GM23338 (cell line): ENCODE results near the gene LDAF1. TPM values are rescaled to one million over a fixed set of nuclear protein-coding genes. Genes with fewer than 3 reads are reported as not detected.

Experiments
- ATAC-seq: fragments of 200-7000 bp; cut with Tn5 transposase; 3 replicates; pipeline ENCODE4 v1.9.1; 2020
- DNase-seq: peaks from one replicate; pipeline ENCODE4 v3.0.0-alpha.2; 2015; ENCODE audit warnings: low spot score
- H2AFZ ChIP-seq: fragments of 200-600 bp; sonication (generic); 2 replicates; pipeline ENCODE4 v1.8.0; 2016; ENCODE audit warnings: antibody characterized with exemption, mild to moderate bottlenecking, moderate library complexity
- H3F3A ChIP-seq: fragments of 200-600 bp; sonication (generic); replicated peaks from 2 replicates; pipeline ENCODE4 v1.8.0; 2017; ENCODE audit warnings: antibody characterized with exemption, mixed run types, low read depth
- H3K27ac ChIP-seq: fragments of 200-600 bp; sonication (generic); 2 replicates; pipeline ENCODE4 v1.6.1; 2016; ENCODE audit warnings: low read depth
- H3K27me3 ChIP-seq: fragments of 200-600 bp; sonication (generic); 2 replicates; pipeline ENCODE4 v1.8.0; 2016; ENCODE audit warnings: mild to moderate bottlenecking, mixed run types, moderate library complexity; ENCODE audit not compliant: insufficient read depth
- H3K36me3 ChIP-seq: fragments of 200-600 bp; sonication (generic); 2 replicates; pipeline ENCODE4 v1.8.0; 2016; ENCODE audit warnings: mild to moderate bottlenecking; ENCODE audit not compliant: insufficient read depth
- H3K4me1 ChIP-seq: fragments of 200-600 bp; sonication (generic); 2 replicates; pipeline ENCODE4 v1.8.0; 2016; ENCODE audit warnings: mild to moderate bottlenecking, moderate library complexity; ENCODE audit not compliant: insufficient read depth
- H3K4me2 ChIP-seq: fragments of 200-600 bp; sonication (generic); 2 replicates; pipeline ENCODE4 v1.7.1; 2017; ENCODE audit warnings: mixed run types
- H3K4me3 ChIP-seq: fragments of 200-600 bp; sonication (generic); 2 replicates; pipeline ENCODE4 v1.6.1; 2016; ENCODE audit warnings: mixed run types
- H3K79me2 ChIP-seq: fragments of 200-600 bp; sonication (generic); replicated peaks from 2 replicates; pipeline ENCODE4 v1.8.0; 2017; ENCODE audit warnings: mild to moderate bottlenecking; ENCODE audit not compliant: insufficient read depth
- H3K9me2 ChIP-seq: fragments of 200-600 bp; sonication (generic); 2 replicates; pipeline ENCODE4 v1.8.0; 2017; ENCODE audit not compliant: insufficient read depth
- H4K20me1 ChIP-seq: fragments of 200-600 bp; sonication (generic); replicated peaks from 2 replicates; pipeline ENCODE4 v1.8.0; 2017; ENCODE audit warnings: mild to moderate bottlenecking; ENCODE audit not compliant: insufficient read depth
- H3K27ac Mint-ChIP-seq: 2 replicates; pipeline ENCODE4 v1.8.0; 2020; ENCODE audit warnings: inconsistent platforms, mild to moderate bottlenecking, moderate library complexity, mixed read lengths
- H3K27me3 Mint-ChIP-seq: 3 replicates; pipeline ENCODE4 v1.8.0; 2022; ENCODE audit warnings: low read depth, mild to moderate bottlenecking, moderate library complexity, mixed read lengths, inconsistent platforms; ENCODE audit not compliant: insufficient read depth, poor library complexity
- H3K36me3 Mint-ChIP-seq: 3 replicates; pipeline ENCODE4 v1.8.0; 2021; ENCODE audit warnings: low read depth, mild to moderate bottlenecking, inconsistent platforms, moderate library complexity, mixed read lengths
- H3K4me1 Mint-ChIP-seq: 3 replicates; pipeline ENCODE4 v1.8.0; 2020; ENCODE audit warnings: mild to moderate bottlenecking, inconsistent platforms, mixed read lengths
- H3K4me3 Mint-ChIP-seq: 3 replicates; pipeline ENCODE4 v1.8.0; 2021; ENCODE audit warnings: moderate library complexity, mild to moderate bottlenecking, inconsistent platforms, mixed read lengths
- H3K9me3 Mint-ChIP-seq: 3 replicates; pipeline ENCODE4 v1.8.0; 2020; ENCODE audit warnings: moderate library complexity, mild to moderate bottlenecking, inconsistent platforms, mixed read lengths
- ETS1 ChIP-seq: IDR thresholded peaks from 2 replicates; pipeline ENCODE4 v1.6.1; 2016; ENCODE audit warnings: antibody characterized with exemption
- EZH2phosphoT487 ChIP-seq: fragments of 200-600 bp; sonication (generic); IDR thresholded peaks from one replicate; pipeline ENCODE4 v1.8.1; 2018; ENCODE audit warnings: antibody characterized with exemption; ENCODE audit not compliant: unreplicated experiment
- JUNB ChIP-seq: IDR thresholded peaks from one replicate; pipeline ENCODE4 v1.6.1; 2016; ENCODE audit warnings: antibody characterized with exemption; ENCODE audit not compliant: unreplicated experiment
- POLR2AphosphoS5 ChIP-seq: IDR thresholded peaks from 2 replicates; pipeline ENCODE4 v1.6.1; 2016; ENCODE audit warnings: antibody characterized with exemption, low read depth
- ZNF331 ChIP-seq: fragments of 250-450 bp; sonication (Bioruptor Pico); IDR thresholded peaks from 2 replicates; pipeline ENCODE4 v1.5.0; 2020; ENCODE audit warnings: low read depth, mild to moderate bottlenecking, moderate library complexity
- ZNF462 ChIP-seq: fragments of 250-450 bp; sonication (Bioruptor Pico); IDR thresholded peaks from 2 replicates; pipeline ENCODE4 v1.5.0; 2020; ENCODE audit warnings: mild to moderate bottlenecking, moderate library complexity
- polyA plus RNA-seq: library from polyadenylated mRNA; unstranded; fragments of >200 nt; fragmentation: Nextera tagmentation; extraction: Ambion mirVana; gene quantifications from 2 replicates; pipeline ENCODE4 v1.2.1, GENCODE V29; 2016
- total RNA-seq: library from RNA; depleted of rRNA; stranded (reverse); fragments of >200 nt; shearing (Covaris generic); gene quantifications from 2 replicates; pipeline ENCODE4 v1.2.3, GENCODE V29; 2014

Gene LDAF1
- total and polyA plus RNA-seq, 2 experiments from 2014 or later: 20.5 to 33.8 TPM

GRCh38 chr16:21120976-21121520, 37.4 kb upstream of the LDAF1 start (continued):
- TF ChIP-seq ZNF462 (CRISPR knock-in tag): no peak

GRCh38 chr16:21125191-21125590, 33.3 kb upstream of the LDAF1 start:
- Histone ChIP-seq H3K4me2 (no peak overlapping the region), H2AFZ (no peak overlapping the region), H3K79me2 (no peaks in the 10 kb centered on the region), H3K27me3 (no peaks in the 10 kb centered on the region), H3F3A (no peaks in the 10 kb centered on the region), H3K36me3 (no peaks in the 10 kb centered on the region), H4K20me1 (no peaks in the 10 kb centered on the region), H3K4me3 (no peak overlapping the region), H3K4me1 (peaks cover 11% of the 10 kb centered on the region), H3K9me2 (peaks cover 5% of the 10 kb centered on the region; the same call in 1 of the 2 replicates), H3K27ac (no peak overlapping the region)
- ATAC-seq (no peak), DNase-seq (no peak)
- Mint-ChIP-seq H3K4me1 (peaks cover 6% of the 10 kb centered on the region; the same call in 2 of the 3 replicates), H3K27me3 (no peaks in the 10 kb centered on the region), H3K27ac (no peak overlapping the region), H3K4me3 (no peak overlapping the region), H3K36me3 (no peaks in the 10 kb centered on the region), H3K9me3 (no peaks in the 10 kb centered on the region)
- TF ChIP-seq POLR2AphosphoS5: no peak
- TF ChIP-seq ZNF331: no peak
- no peak for TF ChIP-seq EZH2phosphoT487
- TF ChIP-seq ZNF462 (CRISPR knock-in tag): no peak
- TF ChIP-seq JUNB: no peak
- no peak for TF ChIP-seq ETS1
